Neural crest cell (in vitro differentiated cells): ENCODE results near the gene MVP. TPM values are rescaled to one million over a fixed set of nuclear protein-coding genes. Genes with fewer than 3 reads are reported as not detected.

Experiments used
- DNase-seq: peaks from one replicate; pipeline ENCODE4 v3.0.0; 2021; ENCODE audit warnings: low read depth, mixed read lengths, low spot score
- H3K27ac Mint-ChIP-seq: one replicate; pipeline ENCODE4 v1.8.0; 2021; ENCODE audit warnings: mild to moderate bottlenecking, mixed read lengths; ENCODE audit not compliant: unreplicated experiment
- H3K27me3 Mint-ChIP-seq: 2 replicates; pipeline ENCODE4 v1.8.0; 2021; ENCODE audit warnings: low read depth, mild to moderate bottlenecking, mixed read lengths
- H3K36me3 Mint-ChIP-seq: 2 replicates; pipeline ENCODE4 v1.8.0; 2021; ENCODE audit warnings: low read depth, mild to moderate bottlenecking, mixed read lengths
- H3K4me1 Mint-ChIP-seq: 2 replicates; pipeline ENCODE4 v1.8.0; 2021; ENCODE audit warnings: mixed read lengths
- H3K4me3 Mint-ChIP-seq: one replicate; pipeline ENCODE4 v1.8.0; 2021; ENCODE audit warnings: mild to moderate bottlenecking, mixed read lengths
- H3K9me3 Mint-ChIP-seq: 2 replicates; pipeline ENCODE4 v1.8.0; 2021; ENCODE audit warnings: mixed read lengths
- CTCF ChIP-seq: fragments of 200-600 bp; sonication (generic); conservative IDR thresholded peaks from 2 replicates; pipeline ENCODE4 v1.5.0; 2021; ENCODE audit warnings: antibody characterized with exemption, mild to moderate bottlenecking
- total RNA-seq: library from RNA; stranded (reverse); gene quantifications from 2 replicates; pipeline ENCODE4 v1.2.1, GENCODE V29; 2021

Gene MVP
- total RNA-seq, 1 donor from 2014 or later = 1.6 TPM

- peaks cover 14% of the 10 kb centered on the region for H3K27me3 Mint-ChIP-seq
- TF ChIP-seq CTCF = no peak
- H3K4me3 Mint-ChIP-seq = peak overlapping the region; percentile 96
- peaks cover 81% of the 10 kb centered on the region for H3K4me1 Mint-ChIP-seq
- DNase-seq = no peak
- peaks cover 14% of the 10 kb centered on the region for H3K36me3 Mint-ChIP-seq
- H3K9me3 Mint-ChIP-seq = no peaks in the 10 kb centered on the region
- peak overlapping the region; percentile 38 for H3K27ac Mint-ChIP-seq
Observed at GRCh38 chr16:29814592-29814991, 5.7 kb upstream of the MVP start.

GRCh38 chr16:29815032-29815721 is 5.1 kb upstream of the MVP start:
- Mint-ChIP-seq H3K27ac (peak overlapping the region; percentile 38), H3K9me3 (no peaks in the 10 kb centered on the region), H3K27me3 (peaks cover 12% of the 10 kb centered on the region), H3K36me3 (peaks cover 13% of the 10 kb centered on the region), H3K4me3 (peak overlapping the region; percentile 96), H3K4me1 (peaks cover 82% of the 10 kb centered on the region)
- peak; percentile 19 for DNase-seq
- TF ChIP-seq CTCF = no peak

- H3K4me1 Mint-ChIP-seq = peaks cover 78% of the 10 kb centered on the region
- H3K4me3 Mint-ChIP-seq = peak within 1 kb of the TSS; percentile 96
Observed at GRCh38 chr16:29815793-29816693, 4.2 kb upstream of the MVP start, which contains the start of gene PAGR1. Gene PAGR1, plus strand, starts transcription at chr16:29816152. Its CDS starts 374 bp downstream, at chr16:29816526.

GRCh38 chr16:29816694-29817441 is 3.4 kb upstream of the MVP start:
- Mint-ChIP-seq H3K36me3 (peaks cover 11% of the 10 kb centered on the region), H3K9me3 (no peaks in the 10 kb centered on the region), H3K27ac (peak overlapping the region; percentile 29), H3K4me1 (peaks cover 70% of the 10 kb centered on the region), H3K4me3 (peak overlapping the region; percentile 96), H3K27me3 (peaks cover 4% of the 10 kb centered on the region)
- peak; percentile 16 for TF ChIP-seq CTCF
- peak; percentile 42 for DNase-seq

More at GRCh38 chr16:29815793-29816693, 4.2 kb upstream of the MVP start, which contains the start of gene PAGR1:
- peak within 1 kb of the TSS; percentile 96 for H3K27ac Mint-ChIP-seq
- TF ChIP-seq CTCF = peak; percentile 94
- H3K36me3 Mint-ChIP-seq = peaks cover 11% of the 10 kb centered on the region
- no peaks in the 10 kb centered on the region for H3K9me3 Mint-ChIP-seq
- H3K27me3 Mint-ChIP-seq = peaks cover 9% of the 10 kb centered on the region
- DNase-seq = peak; percentile 97

GRCh38 chr16:29818082-29818481 is 2.2 kb upstream of the MVP start:
- peak overlapping the region; percentile 51 for H3K27ac Mint-ChIP-seq
- no peaks in the 10 kb centered on the region for H3K9me3 Mint-ChIP-seq
- H3K36me3 Mint-ChIP-seq = peaks cover 11% of the 10 kb centered on the region
- peaks cover 4% of the 10 kb centered on the region for H3K27me3 Mint-ChIP-seq
- H3K4me1 Mint-ChIP-seq = peaks cover 64% of the 10 kb centered on the region
- no peak for DNase-seq
- TF ChIP-seq CTCF = no peak
- H3K4me3 Mint-ChIP-seq = peak overlapping the region; percentile 83
